Prostate gland (tissue), 2 donors: ENCODE results near the gene PEMT.

Experiments used
- POLR2A ChIP-seq: fragments of 450-650 bp; IDR thresholded peaks from one replicate; pipeline ENCODE4 v1.6.1; 2016; ENCODE audit warnings: antibody characterized with exemption, mild to moderate bottlenecking
- TF ChIP-seq, protein P1 (sequence below), 4 experiments: fragments of 200-600 bp in 2 of 4; fragments of 450-650 bp in 2 of 4; sonication (generic) in 2 of 4; IDR thresholded peaks; 1 replicate in 3 of 4; 2 replicates in 1 of 4; pipeline ENCODE4 v1.5.1; 2016 to 2019; ENCODE audit warnings: antibody characterized with exemption in 4 of 4, mild to moderate bottlenecking in 2 of 4, moderate library complexity in 2 of 4

GRCh38 chr17:17547210-17547764 is 44.2 kb downstream of the PEMT start:
- TF ChIP-seq, protein P1, sequence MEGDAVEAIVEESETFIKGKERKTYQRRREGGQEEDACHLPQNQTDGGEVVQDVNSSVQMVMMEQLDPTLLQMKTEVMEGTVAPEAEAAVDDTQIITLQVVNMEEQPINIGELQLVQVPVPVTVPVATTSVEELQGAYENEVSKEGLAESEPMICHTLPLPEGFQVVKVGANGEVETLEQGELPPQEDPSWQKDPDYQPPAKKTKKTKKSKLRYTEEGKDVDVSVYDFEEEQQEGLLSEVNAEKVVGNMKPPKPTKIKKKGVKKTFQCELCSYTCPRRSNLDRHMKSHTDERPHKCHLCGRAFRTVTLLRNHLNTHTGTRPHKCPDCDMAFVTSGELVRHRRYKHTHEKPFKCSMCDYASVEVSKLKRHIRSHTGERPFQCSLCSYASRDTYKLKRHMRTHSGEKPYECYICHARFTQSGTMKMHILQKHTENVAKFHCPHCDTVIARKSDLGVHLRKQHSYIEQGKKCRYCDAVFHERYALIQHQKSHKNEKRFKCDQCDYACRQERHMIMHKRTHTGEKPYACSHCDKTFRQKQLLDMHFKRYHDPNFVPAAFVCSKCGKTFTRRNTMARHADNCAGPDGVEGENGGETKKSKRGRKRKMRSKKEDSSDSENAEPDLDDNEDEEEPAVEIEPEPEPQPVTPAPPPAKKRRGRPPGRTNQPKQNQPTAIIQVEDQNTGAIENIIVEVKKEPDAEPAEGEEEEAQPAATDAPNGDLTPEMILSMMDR (IDR thresholded peaks at IDR 0.05), result no peak
- no peak for TF ChIP-seq POLR2A
